HPDE6-E6E7 (cell line): Measurements from ENCODE around the gene ZNF607.
A peak's percentile ranks its signal among the peaks of the same experiment; 100 is the strongest.
"Not testable (repeated sequence)": the region's sequence is repeated elsewhere in the genome, so short reads cannot be mapped to it uniquely, and the experiment has no call there.

ENCODE experiments used
- DNase-seq: peaks from one replicate; pipeline ENCODE4 v3.0.0; 2011; ENCODE audit warnings: missing footprints; ENCODE audit errors: extremely low spot score

Gene ZNF607

DNA sequence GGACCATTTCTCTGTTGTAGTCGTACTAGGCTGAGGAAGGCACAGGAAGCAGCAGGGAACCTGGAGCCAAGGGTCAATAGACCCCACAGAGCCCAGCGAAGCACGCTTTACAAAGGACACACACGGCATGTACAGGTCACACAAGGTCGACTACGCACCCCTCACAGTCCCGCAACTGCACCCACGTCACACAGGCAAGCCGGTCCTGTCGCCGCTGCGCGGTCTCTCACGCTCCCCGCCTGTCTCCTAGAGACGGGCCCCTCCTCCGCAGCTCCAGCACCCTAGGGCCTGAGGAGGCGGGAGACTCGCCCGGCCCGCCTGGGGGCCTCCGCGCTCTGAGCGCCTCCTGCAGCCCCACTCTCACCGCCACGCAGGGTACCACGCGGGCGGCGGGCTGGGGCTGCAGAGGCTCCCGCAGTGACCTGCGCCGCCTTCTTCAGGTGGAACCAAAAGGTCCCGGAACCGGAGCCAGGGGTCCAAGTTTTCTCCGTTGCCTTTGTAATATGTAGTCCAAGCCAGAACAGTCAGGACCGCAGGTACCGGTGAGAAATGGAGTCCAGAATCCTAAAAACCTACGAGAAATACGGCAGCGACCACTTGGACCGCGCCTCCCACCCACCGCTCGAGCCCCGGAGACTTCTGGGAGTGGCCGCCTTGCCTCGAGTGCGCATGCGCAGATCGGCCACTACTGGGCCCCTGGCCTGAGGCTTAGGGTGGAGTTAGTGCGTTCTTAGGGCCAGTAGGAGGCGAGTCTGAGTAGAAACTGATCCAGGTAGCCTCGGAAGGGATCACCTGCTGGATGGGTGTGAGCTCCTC, at the start of gene ZNF607:
TSS of gene ZNF607 (minus strand) at position 651 of the 816 bp plus-strand sequence. CDS start 8,143 bp downstream, outside the sequence.
- peak; percentile 98 for DNase-seq

GRCh38 chr19:37763488-37763887, 43.9 kb upstream of the ZNF607 start:
- peak; percentile 41 for DNase-seq

DNA sequence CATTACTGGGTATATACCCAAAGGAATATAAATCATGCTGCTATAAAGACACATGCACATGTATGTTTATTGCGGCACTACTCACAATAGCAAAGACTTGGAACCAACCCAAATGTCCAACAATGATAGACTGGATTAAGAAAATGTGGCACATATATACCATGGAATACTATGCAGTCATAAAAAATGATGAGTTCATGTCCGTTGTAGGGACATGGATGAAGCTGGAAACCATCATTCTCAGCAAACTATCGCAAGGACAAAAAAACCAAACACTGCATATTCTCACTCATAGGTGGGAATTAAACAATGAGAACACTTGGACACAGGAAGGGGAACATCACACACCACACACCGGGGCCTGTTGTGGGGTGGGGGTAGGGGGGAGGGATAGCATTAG, 38.1 kb upstream of the ZNF607 start:
- not testable (repeated sequence) for DNase-seq

DNA sequence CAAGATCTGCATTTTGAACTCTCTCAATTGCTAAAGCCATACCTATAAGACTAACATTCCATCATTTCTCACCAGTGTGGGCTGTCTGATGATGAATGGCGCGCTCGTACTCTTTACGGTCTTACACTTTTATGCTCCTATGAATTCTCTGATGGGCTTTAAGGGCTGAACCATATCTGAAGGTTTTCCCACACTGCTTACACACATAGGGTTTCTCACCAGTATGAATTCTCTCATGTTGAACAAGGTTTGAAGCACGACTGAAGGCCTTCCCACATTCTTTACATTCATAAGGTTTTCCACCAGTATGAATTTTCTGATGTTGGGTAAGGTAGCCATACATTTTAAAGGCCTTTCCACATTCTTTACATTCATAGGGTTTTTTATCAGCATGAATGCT, 18.8 kb upstream of the ZNF607 start:
- DNase-seq, result no peak

DNA sequence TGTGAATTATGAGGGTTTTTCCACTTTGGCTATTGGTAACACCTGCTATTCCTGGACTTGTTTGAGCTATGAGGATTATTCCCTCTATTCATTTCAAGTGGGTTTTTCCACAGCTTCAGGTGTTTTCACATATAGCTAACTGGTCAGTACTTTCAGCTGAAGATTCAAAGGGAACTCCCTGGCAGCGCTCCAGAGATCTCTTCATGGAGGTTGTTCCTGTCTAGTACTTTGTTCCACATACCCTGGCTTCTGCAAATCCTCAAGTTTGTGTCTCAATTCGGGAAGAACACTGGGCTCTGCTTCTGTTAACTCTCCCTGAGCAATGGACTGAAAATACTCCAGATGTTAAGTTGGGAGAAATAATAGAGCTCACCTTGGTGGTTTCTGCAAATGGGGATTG, 5.6 kb upstream of the ZNF607 start:
- no peak for DNase-seq

GRCh38 chr19:37719927-37720265, 335 bp upstream of the ZNF607 start:
- DNase-seq, result no peak

- DNase-seq, result peak; percentile 3
These were observed 1.3 kb downstream of the ZNF607 start for GRCh38 chr19:37718304-37718703.

- no peak for DNase-seq
These were observed 3.4 kb downstream of the ZNF607 start for GRCh38 chr19:37716140-37716539.

DNA sequence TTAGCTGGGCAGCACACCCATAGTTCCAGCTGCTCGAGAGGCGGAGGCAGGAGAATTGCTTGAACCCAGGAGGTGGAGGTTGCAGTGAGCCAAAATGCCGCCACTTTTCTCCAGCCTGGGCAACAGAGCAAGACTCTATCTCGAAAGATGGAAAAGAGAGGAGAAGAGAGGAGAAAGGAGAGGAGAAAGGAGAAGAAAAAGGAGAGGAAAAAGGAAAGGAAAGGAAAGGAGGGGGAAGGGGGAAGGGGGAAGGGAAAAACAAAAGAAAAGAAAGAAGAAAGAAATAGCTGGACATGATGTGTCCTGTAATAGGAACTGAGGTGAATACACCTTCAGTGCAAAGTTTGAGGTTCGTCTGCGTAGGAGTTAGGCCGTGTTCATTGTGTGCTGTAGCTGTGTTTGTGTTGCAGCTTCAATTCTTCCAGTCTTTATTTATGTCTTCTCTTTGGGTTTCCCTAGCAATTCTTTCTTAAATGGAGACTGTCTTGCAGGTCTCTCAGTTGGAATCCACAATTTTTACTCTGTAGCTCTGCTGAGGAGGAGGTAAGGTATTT, 13.4 kb downstream of the ZNF607 start:
- no peak for DNase-seq

GRCh38 chr19:37699057-37699456, 20.5 kb downstream of the ZNF607 start:
- no peak for DNase-seq

DNA sequence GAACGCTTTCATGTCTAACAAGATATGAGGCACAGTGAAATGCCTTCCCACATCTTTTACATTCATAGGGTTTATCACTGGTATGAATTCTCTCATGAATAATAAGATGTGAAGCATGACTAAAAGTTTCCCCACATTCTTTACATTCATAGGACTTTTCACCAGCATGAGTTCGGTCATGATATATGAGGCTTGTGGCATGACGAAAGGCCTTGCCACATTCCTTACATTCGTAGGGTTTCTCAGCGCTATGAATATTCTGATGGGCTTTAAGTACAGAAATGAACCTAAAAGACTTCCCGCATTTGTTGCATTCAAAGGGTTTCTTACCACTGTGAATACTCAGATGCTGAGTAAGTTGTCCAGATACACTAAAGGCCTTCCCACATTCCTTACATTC, 21.3 kb downstream of the ZNF607 start:
- DNase-seq, result no peak

- no peak for DNase-seq
These were observed 24.2 kb downstream of the ZNF607 start for GRCh38 chr19:37695144-37695899.

- DNase-seq, result no peak
These were observed 26.5 kb downstream of the ZNF607 start for GRCh38 chr19:37692956-37693620.

DNA sequence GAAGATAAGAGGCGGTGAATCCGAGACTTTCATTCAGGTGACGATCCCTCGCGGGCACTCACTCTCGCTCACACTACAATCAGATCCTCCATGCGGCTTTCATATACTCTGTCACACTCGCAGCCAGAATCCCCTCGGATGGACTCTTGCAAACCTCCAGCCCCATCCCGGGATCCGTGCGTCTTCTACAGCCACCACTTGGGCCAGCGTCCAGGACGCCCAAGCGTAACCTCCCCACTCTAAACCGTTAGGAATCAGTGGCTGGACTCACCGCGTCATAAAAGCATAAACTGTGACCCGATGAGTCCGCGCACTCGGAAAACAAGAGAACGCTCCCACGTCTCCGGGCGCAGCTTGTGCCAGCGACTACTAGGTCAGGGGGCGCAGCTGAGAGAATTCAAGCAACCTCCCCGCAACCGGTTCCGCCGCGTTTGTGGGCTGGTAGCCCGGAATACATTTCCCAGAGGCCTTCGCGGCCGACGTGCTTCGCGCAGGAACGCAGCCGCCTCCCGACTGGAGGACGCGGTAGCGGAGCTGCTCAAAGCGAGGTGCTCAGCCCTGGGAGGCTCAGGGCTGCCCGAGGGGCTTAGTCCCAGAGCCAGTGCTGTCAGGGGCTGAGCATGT, 27.6 kb downstream of the ZNF607 start:
- DNase-seq, result peak; percentile 12

DNA sequence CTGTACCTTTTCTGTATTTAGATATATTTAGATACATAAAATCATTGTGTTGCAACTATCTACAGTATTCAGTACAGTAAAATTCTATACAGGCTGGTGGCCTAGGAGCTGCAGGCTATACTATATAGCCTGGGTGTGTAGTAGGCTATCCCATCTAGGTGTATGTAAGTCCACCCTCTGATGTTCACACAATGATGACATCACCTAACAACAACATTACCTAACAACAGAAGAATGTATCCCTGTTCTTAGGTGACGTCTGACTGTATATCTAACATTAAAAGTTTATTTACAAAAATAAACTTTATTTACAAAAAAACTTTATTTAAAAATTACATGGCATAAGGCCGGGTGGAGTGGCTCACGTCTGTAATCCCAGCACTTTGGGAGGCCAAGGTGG, 36.0 kb downstream of the ZNF607 start:
- DNase-seq, result no peak

DNA sequence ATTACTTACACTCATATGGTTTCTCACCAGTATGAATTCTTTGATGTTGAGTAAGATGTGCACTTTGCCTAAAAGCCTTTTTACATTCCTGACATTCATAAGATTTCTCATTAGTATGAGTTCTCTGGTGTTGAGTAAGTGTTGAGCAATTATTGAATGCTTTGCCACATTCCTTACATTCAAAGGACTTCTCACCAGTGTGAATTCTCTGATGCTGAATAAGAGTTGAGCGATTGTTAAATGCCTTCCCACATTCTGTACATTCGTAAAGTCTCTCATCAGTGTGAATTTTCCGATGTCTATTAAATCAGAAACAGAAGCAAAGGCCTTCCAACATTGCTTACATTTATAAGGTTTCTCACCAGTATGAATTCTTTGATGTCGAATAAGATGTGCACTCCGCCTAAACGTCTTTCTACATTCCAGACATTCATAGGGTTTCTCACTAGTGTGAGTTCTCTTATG, 50.1 kb downstream of the ZNF607 start:
- no peak for DNase-seq

- DNase-seq, result not testable (repeated sequence)
These were observed 62.4 kb downstream of the ZNF607 start for GRCh38 chr19:37657157-37657556.

DNA sequence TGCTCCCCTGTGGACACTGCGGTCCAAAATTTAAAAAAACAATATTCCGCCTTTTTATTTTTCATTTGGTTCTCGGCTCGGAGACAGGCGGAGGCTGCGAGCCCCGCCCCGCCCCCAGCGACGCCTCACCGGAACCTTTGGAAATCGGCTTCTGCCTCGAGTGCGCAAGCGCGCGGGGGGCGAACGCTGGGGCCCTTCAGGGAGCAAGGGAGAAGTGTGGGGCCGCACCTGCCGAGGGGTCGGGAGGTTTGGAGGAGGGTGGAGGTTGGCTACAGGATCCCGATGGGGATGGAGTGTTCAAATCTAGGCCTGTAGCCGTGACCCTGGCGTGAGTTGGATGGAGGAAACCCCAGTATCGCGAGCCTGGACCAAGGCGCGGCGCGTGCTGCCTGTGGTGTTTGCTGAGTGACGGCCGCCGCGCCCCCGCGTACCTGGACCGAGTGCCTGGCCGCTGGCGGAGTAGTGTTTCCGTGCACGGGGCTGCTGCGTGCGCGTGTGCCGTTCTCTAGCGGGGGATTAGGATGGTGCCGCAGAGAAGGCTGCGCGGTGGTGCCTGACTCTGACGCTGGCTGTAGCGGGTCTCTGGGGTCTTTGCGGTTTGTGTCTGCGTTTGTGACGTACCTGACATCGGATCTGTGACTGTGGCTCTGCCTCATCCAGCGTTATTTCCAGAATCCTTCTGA, 63.7 kb downstream of the ZNF607 start:
- DNase-seq, result peak; percentile 82

DNA sequence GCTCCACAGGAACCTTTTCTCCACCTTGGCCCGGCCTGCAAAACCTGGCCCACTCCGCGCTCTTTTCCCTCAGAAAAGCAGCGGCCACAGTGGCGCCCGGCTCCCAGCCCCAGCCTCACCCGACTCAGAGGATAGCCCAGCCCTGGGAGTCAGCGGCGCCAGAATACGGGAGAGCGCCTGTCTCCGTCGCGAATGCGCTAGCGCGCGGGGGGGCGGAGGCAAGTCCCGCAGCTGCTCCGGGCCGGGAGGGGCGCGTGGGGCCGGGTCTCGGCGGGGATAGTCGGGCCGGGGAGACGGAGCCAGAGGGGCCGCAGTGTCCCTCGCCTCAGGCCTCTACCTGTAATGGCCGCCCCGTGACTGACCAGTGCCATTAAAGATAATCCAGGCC, 64.3 kb downstream of the ZNF607 start, which contains the start of gene ZFP30:
TSS of gene ZFP30 (minus strand) at position 165 of the 388 bp plus-strand sequence. CDS start 7,643 bp downstream, outside the sequence.
- DNase-seq, result peak; percentile 79

DNA sequence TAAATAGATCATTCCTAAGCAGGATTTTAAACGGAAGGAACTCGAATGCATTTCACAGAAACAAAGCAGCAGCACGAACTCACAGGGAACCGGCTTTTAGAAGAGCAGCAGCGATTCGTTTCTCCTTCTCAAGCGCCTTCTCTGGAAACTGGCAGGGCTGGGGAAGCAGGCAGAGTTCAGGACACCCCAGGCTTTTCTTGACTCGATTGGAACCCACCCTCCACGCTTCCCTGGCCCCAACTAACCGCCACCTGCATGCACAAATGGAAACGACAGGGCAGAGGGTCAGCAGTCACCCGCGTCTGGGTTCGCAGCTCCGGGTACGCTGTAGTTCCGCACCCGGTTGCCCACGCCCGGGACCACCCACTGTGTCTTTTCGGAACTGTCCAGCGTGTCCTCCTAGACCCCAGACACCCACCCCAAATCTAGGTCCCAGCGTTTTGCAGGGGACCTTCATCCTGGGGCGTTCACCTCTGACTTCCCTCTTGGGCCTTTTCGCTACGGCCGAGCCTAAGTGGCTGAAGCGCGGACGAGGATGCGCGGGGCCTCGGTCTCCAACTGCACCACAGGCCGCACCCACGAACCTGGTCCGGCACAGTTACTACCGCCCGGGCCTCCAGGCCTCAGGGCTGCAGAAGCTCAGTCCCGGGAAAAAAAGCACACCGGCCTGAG, 64.8 kb downstream of the ZNF607 start:
- DNase-seq, result peak; percentile 16
